A549 (cell line): Measurements from ENCODE around the gene CELF4. TPM values are rescaled to one million over a fixed set of nuclear protein-coding genes. Genes with fewer than 3 reads are reported as not detected.

Source experiments
- ATAC-seq, 2 experiments: fragments of 200-7000 bp in 1 of 2; fragments of >200 bp in 1 of 2; cut with Nextera tagmentation in 1 of 2; cut with Tn5 transposase in 1 of 2; 3 replicates each; pipeline versions ENCODE4 v1.8.0 to v1.9.1; 2018 to 2020; ENCODE audit warnings: mild to moderate bottlenecking in 1 of 2, moderate library complexity in 1 of 2
- CTCF ChIA-PET: fragments of 300-600 bp; sonication (Branson Sonifier 250); formaldehyde crosslinking; extraction: SDS; loops from one replicate; lab custom pipeline; 2021; ENCODE audit warnings: antibody characterized with exemption, inconsistent platforms; lab: Yijun Ruan, JAX
- POLR2A ChIA-PET: fragments of 350-600 bp; formaldehyde crosslinking; extraction: SDS; loops from one replicate; lab custom pipeline; 2021; ENCODE audit warnings: antibody characterized with exemption, inconsistent platforms; lab: Yijun Ruan, JAX
- DNase-seq, 2 experiments: peaks; one replicate each; pipeline versions ENCODE4 v3.0.0 to v3.0.0-alpha.2; 2011 to 2016; ENCODE audit warnings: low read depth in 1 of 2, low spot score in 1 of 2
- FAIRE-seq: peaks from 2 replicates; lab custom pipeline; 2011; peaks lifted over from hg19 to GRCh38; lab: Jason Lieb, UNC
- H3K27ac ChIP-seq, 2 experiments: fragments of >200 bp; sonication (Bioruptor Twin); formaldehyde crosslinking; 3 replicates each; pipeline ENCODE4 v1.5.1; 2016 to 2017
- H3K4me1 ChIP-seq: fragments of >200 bp; sonication (Bioruptor Twin); formaldehyde crosslinking; 3 replicates; pipeline ENCODE4 v1.6.1; 2016
- H3K4me2 ChIP-seq: fragments of >200 bp; sonication (Bioruptor Twin); formaldehyde crosslinking; 3 replicates; pipeline ENCODE4 v1.6.1; 2016
- H3K4me3 ChIP-seq: fragments of >200 bp; sonication (Bioruptor Twin); formaldehyde crosslinking; 3 replicates; pipeline ENCODE4 v1.5.1; 2016
- H3K9me3 ChIP-seq: fragments of >200 bp; sonication (Bioruptor Twin); formaldehyde crosslinking; 3 replicates; pipeline ENCODE4 v1.6.1; 2016
- E2F6 ChIP-seq: IDR thresholded peaks from 2 replicates; pipeline ENCODE4 v1.6.1; 2012; ENCODE audit warnings: low read depth, borderline replicate concordance
- EP300 ChIP-seq, 2 experiments: fragments of >200 bp; sonication (Bioruptor Twin); formaldehyde crosslinking; IDR thresholded peaks; 2 replicates in 1 of 2; 3 replicates in 1 of 2; pipeline ENCODE4 v1.6.1; 2016 to 2017
- FOSL2 ChIP-seq, 2 experiments: fragments of 450-650 bp in 1 of 2; fragments of >200 bp in 1 of 2; sonication (Bioruptor Twin) in 1 of 2; formaldehyde crosslinking; IDR thresholded peaks; 2 replicates each; pipeline versions ENCODE4 v1.5.0 to v1.6.1; 2016 to 2020; ENCODE audit warnings: mild to moderate bottlenecking in 1 of 2, moderate library complexity in 1 of 2
- HES2 ChIP-seq: fragments of >200 bp; sonication (Bioruptor Twin); formaldehyde crosslinking; IDR thresholded peaks from 2 replicates; pipeline ENCODE4 v1.6.1; 2016
- HEYL ChIP-seq: fragments of 250-450 bp; sonication (Bioruptor Pico); IDR thresholded peaks from 2 replicates; pipeline ENCODE4 v1.8.0; 2021; ENCODE audit warnings: mild to moderate bottlenecking, moderate library complexity
- HMGXB4 ChIP-seq: fragments of 250-450 bp; sonication (Bioruptor Pico); IDR thresholded peaks from 2 replicates; pipeline ENCODE4 v1.5.0; 2021; ENCODE audit warnings: mild to moderate bottlenecking, moderate library complexity, borderline replicate concordance
- HOXA7 ChIP-seq: fragments of 250-450 bp; sonication (Bioruptor Pico); IDR thresholded peaks from 2 replicates; pipeline ENCODE4 v1.5.0; 2020; ENCODE audit warnings: mild to moderate bottlenecking, moderate library complexity
- HOXB13 ChIP-seq: fragments of 250-450 bp; sonication (Bioruptor Pico); IDR thresholded peaks from 2 replicates; pipeline ENCODE4 v1.5.0; 2020; ENCODE audit warnings: low read depth, mild to moderate bottlenecking, moderate library complexity
- JUNB ChIP-seq: fragments of >200 bp; sonication (Bioruptor Twin); formaldehyde crosslinking; IDR thresholded peaks from 2 replicates; pipeline ENCODE4 v1.6.1; 2016
- KDM5A ChIP-seq: fragments of 200-600 bp; sonication (generic); IDR thresholded peaks from 2 replicates; pipeline ENCODE4 v1.6.1; 2016; ENCODE audit warnings: antibody characterized with exemption, mild to moderate bottlenecking
- MAZ ChIP-seq: fragments of 150-350 bp; IDR thresholded peaks from 2 replicates; pipeline ENCODE4 v1.6.1; 2014; ENCODE audit warnings: antibody characterized with exemption, low read depth, low read length, borderline replicate concordance
- POLR2A ChIP-seq: IDR thresholded peaks from 2 replicates; pipeline ENCODE4 v1.6.1; 2012; ENCODE audit warnings: mild to moderate bottlenecking, low read length
- POLR2AphosphoS2 ChIP-seq: conservative IDR thresholded peaks from 2 replicates; pipeline ENCODE4 v1.6.1; 2012; ENCODE audit warnings: low read length, improper control_type of control experiment, inconsistent platforms
- RARB ChIP-seq: fragments of 250-450 bp; sonication (Bioruptor Pico); IDR thresholded peaks from 2 replicates; pipeline ENCODE4 v1.8.0; 2021; ENCODE audit warnings: mild to moderate bottlenecking, moderate library complexity
- REST ChIP-seq: fragments of 200-600 bp; sonication (generic); IDR thresholded peaks from 2 replicates; pipeline ENCODE4 v1.6.1; 2016; ENCODE audit warnings: antibody characterized with exemption, mild to moderate bottlenecking, moderate library complexity
- SREBF2 ChIP-seq: fragments of 450-650 bp; IDR thresholded peaks from 2 replicates; pipeline ENCODE4 v1.6.1; 2014; ENCODE audit warnings: mild to moderate bottlenecking, moderate library complexity
- USF2 ChIP-seq: fragments of 450-650 bp; IDR thresholded peaks from 2 replicates; pipeline ENCODE4 v1.6.1; 2014; ENCODE audit warnings: antibody characterized with exemption
- WGBS: methylation state at CpG from one replicate; pipeline ENCODE4 v1.1.6; 2017; ENCODE audit errors: missing lambda C conversion rate; 5-methylcytosine and 5-hydroxymethylcytosine counted together
- polyA plus RNA-seq, 4 experiments: library from polyadenylated mRNA; depleted of rRNA in 3 of 4; stranded (reverse); fragments of >200 nt; fragmentation: RNase III in 1 of 4; extraction: RNeasy Plus Mini Kit Qiagen cat#74134 plus additional on column Dnase treatment in 1 of 4; gene quantifications; 2 replicates in 3 of 4; 3 replicates in 1 of 4; pipeline ENCODE4 v1.2.3, GENCODE V29; 2011 to 2017

The CELF4 gene
- polyA plus RNA-seq, 2 of the 4 experiments (the other 2 are of a cell fraction): 0.08 TPM; not detected in 1

GRCh38 chr18:37564711-37565100 lies 892 bp downstream of the CELF4 start (continued):
- TF ChIP-seq HMGXB4 (CRISPR knock-in tag): no peak
- peak; percentile 92 for TF ChIP-seq REST

GRCh38 chr18:37563931-37564392 lies 1.6 kb downstream of the CELF4 start:
- POLR2A ChIA-PET: no interaction called here
- DNase-seq (no peak), ATAC-seq (no peak), FAIRE-seq (no peak)
- 10% methylated on average over 13 of the region's 13 CpGs for WGBS
- Histone ChIP-seq H3K4me1 (peaks cover 9% of the 10 kb centered on the region; the same call in 1 of the 3 replicates), H3K27ac (no peak overlapping the region), H3K4me3 (no peak overlapping the region), H3K4me2 (no peak overlapping the region), H3K9me3 (no peaks in the 10 kb centered on the region)
- CTCF ChIA-PET: interaction anchor here (0.9 kb wide), 1 partner anchor 78 kb away, joined by 3 read pairs; no protein-coding TSS in a partner anchor
- no peak for TF ChIP-seq HEYL
- no peak for TF ChIP-seq HOXB13 (CRISPR knock-in tag)
- TF ChIP-seq SREBF2: no peak
- no peak for TF ChIP-seq E2F6
- no peak for TF ChIP-seq POLR2AphosphoS2
- TF ChIP-seq HOXA7 (CRISPR knock-in tag): no peak
- no peak for TF ChIP-seq RARB (CRISPR knock-in tag)
- TF ChIP-seq KDM5A: no peak
- TF ChIP-seq USF2: no peak
- TF ChIP-seq MAZ: no peak
- no peak for TF ChIP-seq POLR2A
- no peak for TF ChIP-seq FOSL2 (IDR thresholded peaks at IDR 0.05)
- TF ChIP-seq FOSL2 (CRISPR knock-in tag; IDR thresholded peaks at IDR 0.05): no peak

GRCh38 chr18:37561986-37562385 lies 3.6 kb downstream of the CELF4 start:
- TF ChIP-seq HES2 (no peak), JUNB (no peak), MAZ (no peak), EP300 (IDR thresholded peaks at IDR 0.05) (no peak)
- no peak overlapping the region for H3K27ac ChIP-seq
- FAIRE-seq (no peak), DNase-seq (no peak), ATAC-seq (no peak)
- 0% methylated on average over 1 of the region's 1 CpG for WGBS
- no peak overlapping the region for H3K4me2 ChIP-seq
- CTCF ChIA-PET: no interaction called here
- H3K4me1 ChIP-seq: peaks cover 9% of the 10 kb centered on the region; the same call in 1 of the 3 replicates
- H3K9me3 ChIP-seq: no peaks in the 10 kb centered on the region
- POLR2A ChIA-PET: no interaction called here
- H3K4me3 ChIP-seq: no peak overlapping the region
